ENCODE measurements around the gene HS3ST1. TPM values are rescaled to one million over a fixed set of nuclear protein-coding genes. Genes with fewer than 3 reads are reported as not detected.

The HS3ST1 gene
- total RNA-seq, 2 donors from 2014 or later: 1.3 to 2.8 TPM

DNA sequence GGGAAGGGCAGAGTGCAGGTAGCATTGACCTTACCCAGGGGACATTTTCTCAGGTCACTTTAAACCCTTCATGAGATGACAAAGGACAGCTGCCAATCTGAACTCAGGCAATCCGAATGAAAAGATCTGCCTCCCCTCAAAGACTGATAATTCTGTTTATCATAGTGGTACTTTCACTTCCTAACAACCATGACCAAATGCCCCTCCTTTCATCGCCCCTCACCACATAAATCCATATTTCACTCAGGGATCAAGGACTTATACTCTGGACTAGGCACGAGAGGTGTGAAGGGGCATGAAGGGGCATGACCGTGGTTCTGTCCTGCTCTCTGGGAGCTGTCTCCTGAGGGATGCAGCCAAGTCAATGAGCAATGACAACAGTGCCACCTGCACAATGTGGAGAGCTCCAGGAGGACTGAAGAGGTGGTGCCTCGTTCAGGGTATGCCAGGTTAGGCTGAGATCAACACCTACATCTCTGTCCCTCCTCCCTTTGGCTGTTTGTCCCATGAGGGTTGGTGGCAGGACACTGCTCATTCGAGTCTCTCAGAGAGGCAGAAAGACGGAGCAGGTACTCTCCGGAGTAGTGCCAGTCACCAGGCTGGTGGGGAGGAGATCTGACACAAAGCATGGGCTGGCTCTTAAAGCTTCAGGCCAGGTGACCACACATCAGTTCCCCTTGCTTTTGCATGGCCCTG lies 12.5 kb downstream of the HS3ST1 start:
- WGBS, 2 experiments (ENCODE audit: insufficient coverage in 1 of 2, insufficient read length in 1 of 2): 88 to 90% methylated on average over 5 to 8 of the region's 8 CpGs

DNA sequence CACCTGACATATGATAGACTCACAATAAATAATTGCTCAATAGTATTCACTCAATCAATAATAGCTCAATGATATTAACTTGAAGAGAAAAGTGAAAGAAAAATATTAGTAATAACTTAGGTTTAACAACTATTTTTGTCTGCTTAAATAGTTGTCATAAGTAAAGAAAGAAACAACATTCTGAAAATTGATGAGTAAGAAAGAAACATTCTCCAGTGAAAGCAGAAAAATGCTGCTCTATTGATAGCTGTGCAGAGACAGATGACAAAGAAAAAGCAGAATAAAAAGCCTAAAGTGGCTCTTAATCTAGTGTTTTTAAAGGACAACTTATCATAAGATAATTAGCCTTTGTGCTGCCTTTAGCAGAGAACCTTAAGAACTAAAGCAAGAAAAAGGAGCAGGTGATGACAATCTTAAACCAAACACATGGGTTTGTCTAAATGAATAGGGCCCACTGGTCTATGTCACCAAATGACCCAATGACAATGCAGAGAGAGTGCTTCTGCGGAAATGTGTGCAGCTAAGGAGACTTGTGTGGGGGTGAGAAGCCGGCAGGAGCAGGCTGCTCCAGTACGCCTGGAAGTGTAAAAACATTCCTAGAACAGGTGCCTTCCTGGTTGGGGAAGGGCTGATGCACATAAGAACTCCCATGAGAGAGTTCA lies 13.2 kb downstream of the HS3ST1 start:
- Histone ChIP-seq H3K4me3 (ENCODE audit: low read length) (no peak overlapping the region), H3K27me3 (ENCODE audit: control insufficient read depth, insufficient read depth, low read length, poor library complexity, severe bottlenecking) (no peaks in the 10 kb centered on the region), H3K9me3 (ENCODE audit: control insufficient read depth, low read length) (no peaks in the 10 kb centered on the region), H3K4me1 (ENCODE audit: control insufficient read depth, insufficient read depth, low read length) (peaks cover 14% of the 10 kb centered on the region), H3K36me3 (ENCODE audit: control insufficient read depth, insufficient read depth, low read length) (no peaks in the 10 kb centered on the region), H3K9ac (ENCODE audit: extremely low read depth, low read length, poor library complexity, severe bottlenecking) (no peak overlapping the region), H3K27ac (ENCODE audit: low read depth, low read length) (no peak overlapping the region)
- 59 to 78% methylated on average over 3 of the region's 3 CpGs for WGBS, 2 experiments (ENCODE audit: insufficient coverage in 1 of 2, insufficient read length in 1 of 2)
- TF ChIP-seq, protein P1, sequence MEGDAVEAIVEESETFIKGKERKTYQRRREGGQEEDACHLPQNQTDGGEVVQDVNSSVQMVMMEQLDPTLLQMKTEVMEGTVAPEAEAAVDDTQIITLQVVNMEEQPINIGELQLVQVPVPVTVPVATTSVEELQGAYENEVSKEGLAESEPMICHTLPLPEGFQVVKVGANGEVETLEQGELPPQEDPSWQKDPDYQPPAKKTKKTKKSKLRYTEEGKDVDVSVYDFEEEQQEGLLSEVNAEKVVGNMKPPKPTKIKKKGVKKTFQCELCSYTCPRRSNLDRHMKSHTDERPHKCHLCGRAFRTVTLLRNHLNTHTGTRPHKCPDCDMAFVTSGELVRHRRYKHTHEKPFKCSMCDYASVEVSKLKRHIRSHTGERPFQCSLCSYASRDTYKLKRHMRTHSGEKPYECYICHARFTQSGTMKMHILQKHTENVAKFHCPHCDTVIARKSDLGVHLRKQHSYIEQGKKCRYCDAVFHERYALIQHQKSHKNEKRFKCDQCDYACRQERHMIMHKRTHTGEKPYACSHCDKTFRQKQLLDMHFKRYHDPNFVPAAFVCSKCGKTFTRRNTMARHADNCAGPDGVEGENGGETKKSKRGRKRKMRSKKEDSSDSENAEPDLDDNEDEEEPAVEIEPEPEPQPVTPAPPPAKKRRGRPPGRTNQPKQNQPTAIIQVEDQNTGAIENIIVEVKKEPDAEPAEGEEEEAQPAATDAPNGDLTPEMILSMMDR (conservative IDR thresholded peaks at IDR 0.05): no peak
- no peak for DNase-seq
- Mint-ChIP-seq H3K4me1 (peaks cover 29% of the 10 kb centered on the region), H3K27me3 (ENCODE audit: insufficient read depth) (no peaks in the 10 kb centered on the region), H3K9me3 (no peaks in the 10 kb centered on the region), H3K27ac (no peak overlapping the region), H3K36me3 (ENCODE audit: low read depth) (no peaks in the 10 kb centered on the region), H3K4me3 (no peak overlapping the region)

More for the DNA sequence above, 12.5 kb downstream of the HS3ST1 start:
- Mint-ChIP-seq H3K4me1 (peaks cover 35% of the 10 kb centered on the region), H3K36me3 (ENCODE audit: low read depth) (no peaks in the 10 kb centered on the region), H3K4me3 (no peak overlapping the region), H3K27ac (no peak overlapping the region), H3K27me3 (ENCODE audit: insufficient read depth) (no peaks in the 10 kb centered on the region), H3K9me3 (no peaks in the 10 kb centered on the region)
- TF ChIP-seq, protein P1 (conservative IDR thresholded peaks at IDR 0.05): no peak
- Histone ChIP-seq H3K9ac (ENCODE audit: extremely low read depth, low read length, poor library complexity, severe bottlenecking) (no peak overlapping the region), H3K27ac (ENCODE audit: low read depth, low read length) (no peak overlapping the region), H3K4me3 (ENCODE audit: low read length) (no peak overlapping the region), H3K9me3 (ENCODE audit: control insufficient read depth, low read length) (no peaks in the 10 kb centered on the region), H3K36me3 (ENCODE audit: control insufficient read depth, insufficient read depth, low read length) (no peaks in the 10 kb centered on the region), H3K4me1 (ENCODE audit: control insufficient read depth, insufficient read depth, low read length) (peaks cover 20% of the 10 kb centered on the region), H3K27me3 (ENCODE audit: control insufficient read depth, insufficient read depth, low read length, poor library complexity, severe bottlenecking) (no peaks in the 10 kb centered on the region)
- DNase-seq: no peak

DNA sequence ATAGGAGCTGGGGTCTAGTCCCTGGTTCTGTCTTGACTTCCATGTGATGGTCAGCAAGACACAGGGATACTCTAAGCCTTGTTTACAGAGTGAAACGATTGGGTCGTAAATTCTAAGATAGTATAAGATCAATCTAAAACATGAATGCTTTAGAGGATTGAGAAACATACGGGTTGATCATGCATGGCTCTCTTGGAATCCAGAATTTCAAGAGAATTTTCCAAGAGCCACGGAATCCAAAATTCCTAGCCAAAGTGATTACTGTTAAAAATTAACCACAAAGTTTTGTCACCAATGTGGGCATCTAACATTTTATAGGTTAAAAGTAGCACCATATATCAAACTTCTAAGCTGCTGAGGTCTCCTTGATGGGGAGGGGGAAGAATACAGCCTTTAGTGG lies 16.5 kb downstream of the HS3ST1 start:
- Histone ChIP-seq H3K27me3 (ENCODE audit: control insufficient read depth, insufficient read depth, low read length, poor library complexity, severe bottlenecking) (no peaks in the 10 kb centered on the region), H3K9me3 (ENCODE audit: control insufficient read depth, low read length) (no peaks in the 10 kb centered on the region), H3K4me3 (ENCODE audit: low read length) (no peak overlapping the region), H3K27ac (ENCODE audit: low read depth, low read length) (no peak overlapping the region), H3K9ac (ENCODE audit: extremely low read depth, low read length, poor library complexity, severe bottlenecking) (no peak overlapping the region), H3K4me1 (ENCODE audit: control insufficient read depth, insufficient read depth, low read length) (peaks cover 13% of the 10 kb centered on the region), H3K36me3 (ENCODE audit: control insufficient read depth, insufficient read depth, low read length) (no peaks in the 10 kb centered on the region)
- no peak for DNase-seq
- 90% methylated on average over 4 of the region's 4 CpGs; no CpG with 5 or more reads in 1 of the 2 experiments for WGBS, 2 experiments (ENCODE audit: insufficient coverage in 1 of 2, insufficient read length in 1 of 2)
- Mint-ChIP-seq H3K27me3 (ENCODE audit: insufficient read depth) (no peaks in the 10 kb centered on the region), H3K4me1 (peaks cover 27% of the 10 kb centered on the region), H3K9me3 (no peaks in the 10 kb centered on the region), H3K27ac (no peak overlapping the region), H3K36me3 (ENCODE audit: low read depth) (no peaks in the 10 kb centered on the region), H3K4me3 (no peak overlapping the region)
- TF ChIP-seq, protein P1 (conservative IDR thresholded peaks at IDR 0.05): no peak
